ENCODE data around the gene SAFB.
"Not testable (repeated sequence)": the region's sequence is repeated elsewhere in the genome, so short reads cannot be mapped to it uniquely, and the experiment has no call there.

SAFB gene

DNA sequence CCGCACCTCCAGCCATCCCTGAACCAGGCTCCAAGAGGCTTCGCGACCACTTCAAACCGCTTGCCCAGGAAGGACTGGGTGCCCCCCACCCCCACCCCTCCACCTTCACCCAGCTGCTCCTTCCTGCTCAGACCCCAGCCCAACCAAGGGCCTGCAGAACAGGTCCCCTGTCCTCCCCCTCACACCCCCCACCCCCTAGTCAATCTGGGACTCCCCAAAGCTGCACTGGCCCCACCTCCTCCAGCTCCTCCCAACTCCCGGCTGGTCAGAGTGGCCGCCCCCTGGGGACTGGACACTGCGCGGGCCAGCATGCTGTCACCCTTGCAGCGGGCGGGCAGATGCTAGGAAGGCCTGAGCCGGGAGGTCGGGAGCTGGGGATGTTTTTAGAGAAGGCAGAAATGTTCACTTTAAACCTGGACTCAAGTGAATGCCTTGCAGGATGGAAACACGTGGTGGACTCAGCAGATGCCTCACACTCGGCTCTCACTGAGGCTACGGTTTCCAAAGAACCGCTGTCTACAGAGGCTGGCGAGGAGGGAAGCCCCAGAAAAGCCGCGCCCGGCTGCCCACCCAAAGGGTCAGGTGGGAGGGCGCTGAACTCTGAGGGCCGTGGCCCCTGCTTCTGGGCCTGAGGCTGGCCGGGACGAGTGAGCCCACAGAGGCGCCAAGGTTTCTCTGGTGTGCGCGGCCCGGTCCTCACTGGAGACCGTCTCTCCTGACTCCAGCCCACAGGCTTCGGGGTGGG lies 75.2 kb downstream of the SAFB start:
- DNase-seq (ENCODE audit: low read depth), result no peak

DNA sequence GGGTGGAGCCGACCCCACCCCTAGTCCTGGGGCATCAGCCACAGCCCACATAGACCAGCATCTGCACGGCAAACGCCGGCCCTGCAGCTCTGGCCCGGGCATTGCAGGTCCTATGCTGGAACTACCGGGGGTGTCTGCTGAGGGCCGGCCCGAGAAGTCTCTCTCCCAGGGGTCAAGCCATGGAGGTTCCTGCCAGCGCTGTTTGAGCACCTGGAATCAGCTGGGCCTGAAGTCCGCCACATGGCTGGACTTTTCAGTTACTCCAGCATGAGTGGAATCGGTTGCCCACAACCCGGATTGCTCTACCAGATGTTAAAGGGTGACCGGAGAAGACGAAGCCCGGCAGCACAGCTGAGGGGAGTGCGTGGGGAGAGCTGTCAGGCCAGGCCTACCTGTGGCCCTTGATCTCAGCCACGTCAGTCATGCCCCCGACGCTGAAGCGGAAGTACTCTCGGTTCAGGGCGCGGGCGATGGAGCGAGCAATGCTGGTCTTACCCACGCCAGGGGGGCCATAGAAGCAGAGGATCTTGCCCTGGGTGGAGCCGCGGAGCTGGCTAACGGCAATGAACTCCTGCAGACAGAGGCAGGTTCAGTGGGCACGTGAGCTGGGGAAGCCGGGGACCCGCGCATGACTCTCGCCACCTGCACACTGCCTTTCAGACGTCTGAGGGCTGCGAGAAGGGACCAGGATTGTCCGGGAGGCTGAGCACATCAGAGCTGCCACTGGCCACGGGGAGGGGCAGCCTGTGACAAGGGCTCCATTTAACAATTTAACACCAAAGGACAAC lies 75.9 kb downstream of the SAFB start:
- DNase-seq (ENCODE audit: low read depth), result no peak

DNA sequence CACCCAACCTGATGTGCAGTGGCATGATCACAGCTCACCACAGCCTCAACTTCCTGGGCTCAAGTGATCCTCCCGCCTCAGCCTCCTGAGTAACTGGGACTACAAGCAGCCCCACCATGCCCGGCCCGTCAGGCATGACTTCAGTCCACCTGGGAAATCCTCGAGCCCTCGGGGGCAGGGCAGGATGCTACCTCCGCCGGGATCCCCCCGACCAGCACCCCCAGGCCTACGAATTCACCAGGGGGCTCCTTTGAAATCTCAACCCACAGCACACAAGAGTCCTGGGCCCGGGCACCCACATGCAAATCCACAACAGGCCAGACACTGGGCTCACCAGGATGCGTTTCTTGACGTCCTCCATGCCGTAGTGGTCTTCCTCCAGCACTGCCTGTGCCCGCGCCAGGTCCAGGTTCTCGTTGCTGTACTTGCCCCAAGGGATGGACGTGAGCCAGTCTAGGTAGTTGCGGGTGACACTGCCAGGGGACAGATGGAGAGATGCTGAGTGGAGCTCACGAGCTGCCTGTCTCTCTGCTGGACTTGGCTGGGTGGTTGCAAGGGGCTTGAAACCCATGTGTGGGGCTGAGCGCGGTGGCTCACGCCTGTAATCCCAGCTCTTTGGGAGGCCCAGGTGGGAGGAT lies 77.7 kb downstream of the SAFB start:
- DNase-seq (ENCODE audit: low read depth), result no peak

DNA sequence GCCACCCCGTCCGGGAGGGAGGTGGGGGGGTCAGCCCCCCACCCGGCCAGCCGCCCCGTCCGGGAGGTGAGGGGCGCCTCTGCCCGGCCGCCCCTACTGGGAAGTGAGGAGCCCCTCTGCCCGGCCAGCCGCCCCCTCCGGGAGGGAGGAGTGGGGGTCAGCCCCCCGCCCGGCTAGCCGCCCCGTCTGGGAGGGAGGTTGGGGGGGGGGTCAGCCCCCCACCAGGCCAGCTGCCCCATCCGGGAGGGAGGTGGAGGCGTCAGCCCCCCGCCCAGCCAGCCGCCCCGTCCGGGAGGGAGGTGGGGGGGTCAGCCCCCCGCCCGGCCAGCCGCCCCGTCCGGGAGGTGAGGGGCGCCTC lies 79.1 kb downstream of the SAFB start:
- not testable (repeated sequence) for DNase-seq (ENCODE audit: low read depth)

DNA sequence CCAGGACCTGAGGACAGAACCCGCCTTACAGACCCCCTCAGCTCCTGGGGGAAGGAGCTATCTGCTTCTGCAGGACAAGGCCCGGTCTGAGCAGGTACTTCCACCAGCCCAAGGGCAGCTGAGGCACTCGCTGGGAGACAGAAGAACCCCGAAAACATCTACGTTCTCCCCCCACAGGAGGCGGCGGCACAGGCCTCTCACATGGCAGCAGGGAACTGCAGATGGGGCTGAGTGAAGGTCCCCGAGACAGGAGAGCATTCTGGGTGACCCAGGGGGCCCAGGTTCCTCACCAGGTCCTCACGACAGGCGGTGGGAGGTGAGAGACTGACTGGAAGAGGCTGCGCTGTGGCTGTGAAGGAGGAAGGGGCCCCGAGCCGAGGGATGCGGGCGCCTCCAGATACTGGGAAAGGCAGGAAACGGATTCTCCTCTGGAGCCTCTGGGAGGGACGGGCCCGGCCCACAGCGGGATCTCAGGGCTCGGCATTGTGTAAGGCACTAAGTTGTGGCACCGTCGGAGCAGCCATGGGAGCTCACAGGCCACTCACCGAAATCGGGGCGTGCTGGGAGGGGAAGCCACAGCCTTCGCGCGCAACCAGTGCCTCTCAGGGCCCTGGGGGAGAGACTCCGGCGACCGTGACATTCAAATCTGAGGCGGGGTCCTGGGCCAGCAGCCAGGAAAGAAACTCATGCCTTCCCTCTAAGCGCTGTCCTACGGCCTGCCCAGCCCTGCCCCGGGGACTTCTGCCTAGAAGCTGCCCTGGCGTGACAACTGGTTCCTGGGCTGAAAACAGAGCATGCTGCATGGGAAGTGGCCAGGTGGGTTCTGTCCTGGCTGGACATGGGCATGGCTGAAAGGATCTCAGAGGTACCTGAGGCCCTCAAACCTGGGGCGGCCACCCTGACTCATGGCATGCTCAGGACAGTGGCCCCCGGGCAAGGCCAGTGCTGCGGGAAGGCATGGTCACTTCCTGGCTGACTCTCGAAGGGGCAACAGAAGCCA lies 81.2 kb downstream of the SAFB start:
- no peak for DNase-seq (ENCODE audit: low read depth)

DNA sequence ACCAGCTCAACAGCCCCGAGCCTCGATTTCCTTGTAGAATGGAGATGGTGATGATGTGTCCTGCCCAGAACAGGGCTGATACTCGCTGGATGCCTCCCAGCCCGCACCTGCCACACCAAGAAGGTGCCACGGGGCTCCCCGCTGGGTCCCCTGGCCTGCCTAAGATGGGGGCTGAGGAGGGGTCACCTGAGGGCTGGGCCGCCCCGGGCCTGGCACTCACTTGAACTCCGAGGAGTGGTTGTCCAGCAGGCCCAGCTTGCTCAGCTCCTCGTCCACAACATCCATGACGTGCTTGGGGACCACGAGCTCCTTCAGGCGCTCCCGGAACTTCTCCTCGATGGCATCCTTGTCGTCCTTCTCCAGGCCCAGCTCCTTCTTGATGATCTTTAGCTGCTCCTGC lies 82.7 kb downstream of the SAFB start:
- no peak for DNase-seq (ENCODE audit: low read depth)

DNA sequence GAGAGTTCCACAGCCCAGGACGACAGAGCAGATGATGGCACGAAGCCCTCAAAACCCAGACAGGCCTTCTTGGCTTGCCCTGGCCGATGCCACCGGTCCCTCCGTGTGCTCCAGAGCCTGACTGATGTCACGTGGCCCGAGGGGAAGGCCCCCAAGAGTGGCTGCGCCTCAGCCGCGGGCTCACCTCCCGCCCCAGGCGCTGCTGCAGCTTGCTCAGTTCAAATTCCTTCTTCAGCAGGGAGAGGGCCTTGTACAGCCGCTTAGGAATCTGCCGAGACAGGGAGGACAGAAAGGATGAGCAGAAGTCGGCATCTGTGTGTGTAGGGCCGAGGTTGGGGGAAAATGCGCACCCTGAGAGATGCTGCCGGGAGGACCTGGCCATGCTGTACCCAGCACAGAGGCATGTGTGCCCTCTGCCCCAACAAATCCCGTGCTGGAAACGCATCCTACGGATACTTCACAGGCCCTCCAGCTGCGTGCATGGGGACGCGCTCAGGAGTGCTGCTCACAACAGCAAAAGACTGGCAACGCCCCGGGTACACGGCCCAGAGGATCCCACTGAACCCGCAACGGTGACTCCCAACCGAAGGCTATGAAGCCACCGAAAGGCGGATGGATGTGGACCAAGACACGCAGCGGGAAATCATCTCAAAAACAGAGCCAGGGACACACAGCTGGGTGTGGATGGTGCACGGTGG lies 84.1 kb downstream of the SAFB start:
- no peak for DNase-seq (ENCODE audit: low read depth)

DNA sequence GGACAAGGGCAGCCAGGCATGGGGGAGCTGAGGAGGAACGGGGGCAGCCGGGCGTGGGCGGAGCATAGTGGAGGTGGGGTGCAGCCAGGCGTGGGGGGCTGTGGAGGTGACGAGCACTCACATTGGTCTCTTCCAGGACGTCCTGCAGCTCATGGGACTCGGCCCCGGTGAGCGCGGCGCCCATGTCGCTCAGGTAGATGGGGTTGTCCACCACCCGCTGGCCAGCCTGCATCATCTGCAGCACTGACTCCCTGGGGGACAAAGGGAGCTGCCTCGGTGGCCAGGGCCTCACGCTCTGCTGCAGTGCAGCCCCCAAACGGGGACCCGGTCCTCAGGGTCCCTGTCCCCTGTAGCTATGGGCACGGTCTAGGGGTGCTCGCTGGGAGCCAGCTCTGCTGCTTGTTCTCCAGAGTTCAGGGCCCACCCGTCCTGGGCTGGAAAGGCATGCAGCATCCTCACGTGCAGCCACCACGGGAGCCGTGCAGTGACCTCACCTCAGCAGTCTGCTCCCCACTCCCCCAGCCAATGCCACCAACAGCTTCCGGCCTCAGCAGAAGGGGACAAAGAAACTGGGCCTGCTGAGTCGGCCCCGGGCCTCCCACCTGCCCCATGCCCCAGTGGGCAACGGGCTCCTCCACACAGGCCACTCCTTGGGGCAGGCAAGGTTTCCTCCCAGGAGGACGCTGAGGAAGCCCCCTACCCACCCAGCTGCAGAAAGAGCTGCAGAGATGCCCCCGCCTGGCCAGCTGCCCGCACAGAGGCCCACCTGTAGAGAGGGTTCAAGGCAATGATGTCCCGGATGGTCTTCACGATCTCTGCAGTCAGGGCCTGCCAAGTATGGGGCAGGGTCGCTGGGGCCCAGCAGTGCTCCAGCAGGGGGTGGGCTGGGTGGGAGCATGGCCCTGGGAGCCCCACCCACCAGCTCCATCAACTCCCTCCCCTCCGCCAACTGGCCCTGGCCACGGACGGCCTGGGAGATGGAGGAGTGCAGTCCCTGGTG lies 85.0 kb downstream of the SAFB start:
- DNase-seq (ENCODE audit: low read depth), result no peak

DNA sequence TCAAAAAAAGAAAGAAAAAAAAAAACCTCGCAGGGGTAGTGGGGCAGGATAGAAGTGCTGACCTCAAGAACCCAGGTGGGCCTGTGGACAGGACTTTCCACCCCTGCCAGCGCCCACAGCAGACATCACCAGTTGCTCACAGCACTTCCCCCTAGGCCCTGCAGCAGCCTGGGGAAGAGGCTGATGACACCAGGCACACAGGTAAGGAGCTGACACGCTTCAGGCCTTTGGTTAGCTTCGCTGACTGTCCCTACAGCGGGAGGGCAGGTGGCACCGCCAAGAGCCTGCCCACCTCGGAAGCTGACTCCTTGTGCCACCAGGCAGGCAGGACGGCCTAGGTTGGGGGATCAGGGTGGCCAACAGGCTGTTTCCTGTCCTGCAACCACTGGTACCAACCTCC lies 88.1 kb downstream of the SAFB start:
- no peak for DNase-seq (ENCODE audit: low read depth)

DNA sequence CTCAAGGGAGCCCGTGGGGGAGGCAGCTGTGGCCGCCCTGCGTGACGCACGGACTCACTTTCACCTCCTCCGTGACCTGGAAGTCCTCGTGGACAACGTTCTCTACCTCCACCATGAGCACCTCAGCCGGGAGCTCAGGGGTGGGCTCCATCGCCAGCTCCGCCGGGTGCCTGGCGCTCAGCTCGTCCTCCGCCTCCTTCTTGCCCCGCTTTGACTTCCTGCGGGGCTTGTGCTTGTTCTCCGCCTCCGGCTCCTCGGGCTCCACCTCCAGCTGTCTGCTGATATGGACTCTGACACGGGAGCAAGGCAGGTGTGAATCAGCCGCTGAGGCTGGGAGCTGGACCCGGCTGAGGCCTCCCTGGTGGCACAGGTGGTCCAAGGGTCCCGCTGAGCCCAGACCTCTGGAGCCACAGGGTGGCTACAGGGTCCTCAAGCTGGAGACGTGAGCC lies 88.9 kb downstream of the SAFB start:
- DNase-seq (ENCODE audit: low read depth), result no peak

DNA sequence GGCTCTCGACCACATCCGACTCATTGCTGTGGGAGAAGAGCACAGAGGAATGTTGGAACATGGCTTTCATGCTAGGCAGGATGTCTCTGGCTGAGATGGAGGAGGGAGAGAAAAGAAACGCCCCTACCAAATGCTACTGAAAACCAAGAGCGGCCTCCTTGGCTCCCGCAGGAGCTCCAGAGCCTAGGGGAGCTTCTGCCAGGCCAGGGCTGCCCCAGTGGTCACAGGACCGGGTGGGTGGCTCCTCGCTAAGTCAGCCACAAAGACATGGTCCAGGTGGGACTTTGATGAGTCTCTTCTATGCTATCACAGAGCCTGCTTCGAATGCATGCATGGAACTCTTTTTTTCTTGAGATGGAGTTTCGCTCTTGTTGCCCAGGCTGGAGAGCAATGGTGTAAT lies 90.3 kb downstream of the SAFB start:
- no peak for DNase-seq (ENCODE audit: low read depth)

DNA sequence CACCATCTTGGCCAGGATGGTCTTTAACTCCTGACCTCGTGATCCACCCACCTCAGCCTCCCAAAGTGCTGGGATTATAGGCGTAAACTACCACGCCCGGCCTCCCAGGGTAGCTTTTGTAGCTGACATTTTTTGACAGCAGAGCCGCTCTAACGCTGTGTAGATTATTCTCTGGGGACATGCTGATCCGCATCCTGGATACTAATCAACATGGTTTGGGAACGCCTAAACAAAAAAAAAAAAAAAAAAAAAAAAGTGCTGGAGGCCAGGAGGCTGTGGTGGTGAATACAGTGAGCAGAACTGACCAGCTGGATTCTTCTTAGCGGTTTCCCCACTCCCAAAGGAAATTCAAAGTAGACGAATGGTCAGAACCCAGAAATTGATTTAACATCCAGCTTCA lies 91.9 kb downstream of the SAFB start:
- DNase-seq (ENCODE audit: low read depth), result no peak

DNA sequence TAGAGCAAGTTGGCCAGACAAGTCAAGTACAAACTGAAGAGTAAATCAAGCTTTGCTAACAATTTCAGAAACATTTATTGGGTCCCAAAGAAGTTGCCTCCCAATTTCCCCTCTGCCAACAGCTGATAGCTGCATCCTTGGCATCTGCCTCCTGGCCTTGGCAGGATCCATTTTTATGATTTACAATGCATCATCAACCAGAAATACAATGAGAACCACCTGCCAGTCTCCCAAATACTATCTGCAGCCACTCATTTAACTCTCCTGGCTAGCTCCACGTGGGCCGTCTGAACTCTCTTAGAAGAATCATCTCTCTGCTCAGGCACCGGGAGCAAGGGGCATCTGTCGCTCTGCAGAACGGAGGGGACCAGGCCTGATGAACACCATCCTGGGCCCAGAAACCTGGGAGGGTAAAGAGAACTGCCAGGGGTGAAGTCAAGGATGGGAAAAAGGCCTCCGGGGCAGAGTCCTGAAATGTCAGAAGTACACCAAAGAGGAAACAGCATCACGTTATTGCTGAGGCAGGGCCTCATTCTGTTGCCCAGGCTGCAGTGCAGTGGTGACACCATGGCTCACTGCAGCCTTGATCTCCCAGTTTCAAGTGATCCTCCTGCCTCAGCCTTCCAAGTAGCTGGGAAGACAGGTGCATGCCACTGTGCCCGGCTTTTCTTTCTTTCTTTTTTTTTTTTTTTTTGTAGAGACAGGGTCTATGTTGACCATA lies 94.5 kb downstream of the SAFB start:
- DNase-seq (ENCODE audit: low read depth), result no peak
